LNCaP clone FGC (cell line): ENCODE measurements around the gene ACTL8.

Experiments used
- DNase-seq: peaks from one replicate; pipeline ENCODE4 v3.0.0-alpha.2; 2011; ENCODE audit warnings: low read depth
- H3K4me3 ChIP-seq: 2 replicates; pipeline ENCODE4 v1.5.1; 2011; ENCODE audit warnings: mild to moderate bottlenecking, low read depth, low read length, control low read depth
- CTCF ChIP-seq: IDR thresholded peaks from 2 replicates; pipeline ENCODE4 v1.5.1; 2012; ENCODE audit warnings: mild to moderate bottlenecking; ENCODE audit not compliant: control insufficient read depth, insufficient read depth; ENCODE audit errors: extremely low read depth

ACTL8 gene

GRCh38 chr1:17865912-17866739, 111.0 kb downstream of the ACTL8 start:
- DNase-seq: no peak
- H3K4me3 ChIP-seq: no peak overlapping the region
- no peak for TF ChIP-seq CTCF

- no peak for DNase-seq
- H3K4me3 ChIP-seq: no peak overlapping the region
- TF ChIP-seq CTCF: no peak
These were observed 111.6 kb downstream of the ACTL8 start for GRCh38 chr1:17866740-17867029.

- no peak for TF ChIP-seq CTCF
These were observed 112.3 kb downstream of the ACTL8 start for GRCh38 chr1:17867470-17867869.

GRCh38 chr1:17869815-17870214, 114.7 kb downstream of the ACTL8 start:
- no peak overlapping the region for H3K4me3 ChIP-seq
- TF ChIP-seq CTCF: no peak
- DNase-seq: no peak

More at GRCh38 chr1:17867470-17867869, 112.3 kb downstream of the ACTL8 start:
- H3K4me3 ChIP-seq: no peak overlapping the region
- no peak for DNase-seq

GRCh38 chr1:17870679-17871078, 115.5 kb downstream of the ACTL8 start:
- no peak for TF ChIP-seq CTCF
- DNase-seq: no peak
- H3K4me3 ChIP-seq: no peak overlapping the region

GRCh38 chr1:17873007-17873675, 118.0 kb downstream of the ACTL8 start:
- no peak overlapping the region for H3K4me3 ChIP-seq
- no peak for TF ChIP-seq CTCF
- no peak for DNase-seq
